Measurements from ENCODE around the gene SV2B.

DNA sequence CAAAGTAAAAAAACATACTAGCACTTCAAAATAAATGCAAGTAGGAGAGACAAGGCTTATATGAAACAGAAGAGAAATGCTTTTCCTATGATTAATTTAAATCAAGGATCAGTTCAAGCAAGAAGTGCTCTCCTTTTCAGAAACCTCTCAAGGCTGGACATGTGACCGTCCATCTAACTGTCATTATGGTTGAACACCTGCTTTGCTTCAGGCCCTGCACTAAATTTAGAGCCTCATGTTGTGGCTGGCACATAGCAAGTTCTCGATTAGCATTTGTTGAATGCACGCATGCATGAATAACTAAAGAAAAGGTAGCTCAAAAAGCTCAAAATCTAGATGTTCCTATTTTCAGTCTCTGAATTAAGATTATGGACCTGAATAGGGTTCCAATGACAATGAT is 82.0 kb downstream of the SV2B start:
- TF ChIP-seq, protein P1, sequence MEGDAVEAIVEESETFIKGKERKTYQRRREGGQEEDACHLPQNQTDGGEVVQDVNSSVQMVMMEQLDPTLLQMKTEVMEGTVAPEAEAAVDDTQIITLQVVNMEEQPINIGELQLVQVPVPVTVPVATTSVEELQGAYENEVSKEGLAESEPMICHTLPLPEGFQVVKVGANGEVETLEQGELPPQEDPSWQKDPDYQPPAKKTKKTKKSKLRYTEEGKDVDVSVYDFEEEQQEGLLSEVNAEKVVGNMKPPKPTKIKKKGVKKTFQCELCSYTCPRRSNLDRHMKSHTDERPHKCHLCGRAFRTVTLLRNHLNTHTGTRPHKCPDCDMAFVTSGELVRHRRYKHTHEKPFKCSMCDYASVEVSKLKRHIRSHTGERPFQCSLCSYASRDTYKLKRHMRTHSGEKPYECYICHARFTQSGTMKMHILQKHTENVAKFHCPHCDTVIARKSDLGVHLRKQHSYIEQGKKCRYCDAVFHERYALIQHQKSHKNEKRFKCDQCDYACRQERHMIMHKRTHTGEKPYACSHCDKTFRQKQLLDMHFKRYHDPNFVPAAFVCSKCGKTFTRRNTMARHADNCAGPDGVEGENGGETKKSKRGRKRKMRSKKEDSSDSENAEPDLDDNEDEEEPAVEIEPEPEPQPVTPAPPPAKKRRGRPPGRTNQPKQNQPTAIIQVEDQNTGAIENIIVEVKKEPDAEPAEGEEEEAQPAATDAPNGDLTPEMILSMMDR (IDR thresholded peaks at IDR 0.05; ENCODE audit: insufficient read depth, low read length, poor library complexity, severe bottlenecking), result no peak
- no peak for TF ChIP-seq EZH2phosphoT487 (conservative IDR thresholded peaks at IDR 0.05; ENCODE audit: low read length)

Measured in SU-DHL-6 (cell line).